GM19238 (cell line): ENCODE measurements around the gene BTD.

Experiments used
- DNase-seq: peaks from one replicate; pipeline ENCODE4 v3.0.0; 2011; ENCODE audit warnings: low spot score; ENCODE audit not compliant: insufficient read length

BTD gene, protein sequence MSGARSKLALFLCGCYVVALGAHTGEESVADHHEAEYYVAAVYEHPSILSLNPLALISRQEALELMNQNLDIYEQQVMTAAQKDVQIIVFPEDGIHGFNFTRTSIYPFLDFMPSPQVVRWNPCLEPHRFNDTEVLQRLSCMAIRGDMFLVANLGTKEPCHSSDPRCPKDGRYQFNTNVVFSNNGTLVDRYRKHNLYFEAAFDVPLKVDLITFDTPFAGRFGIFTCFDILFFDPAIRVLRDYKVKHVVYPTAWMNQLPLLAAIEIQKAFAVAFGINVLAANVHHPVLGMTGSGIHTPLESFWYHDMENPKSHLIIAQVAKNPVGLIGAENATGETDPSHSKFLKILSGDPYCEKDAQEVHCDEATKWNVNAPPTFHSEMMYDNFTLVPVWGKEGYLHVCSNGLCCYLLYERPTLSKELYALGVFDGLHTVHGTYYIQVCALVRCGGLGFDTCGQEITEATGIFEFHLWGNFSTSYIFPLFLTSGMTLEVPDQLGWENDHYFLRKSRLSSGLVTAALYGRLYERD

DNA sequence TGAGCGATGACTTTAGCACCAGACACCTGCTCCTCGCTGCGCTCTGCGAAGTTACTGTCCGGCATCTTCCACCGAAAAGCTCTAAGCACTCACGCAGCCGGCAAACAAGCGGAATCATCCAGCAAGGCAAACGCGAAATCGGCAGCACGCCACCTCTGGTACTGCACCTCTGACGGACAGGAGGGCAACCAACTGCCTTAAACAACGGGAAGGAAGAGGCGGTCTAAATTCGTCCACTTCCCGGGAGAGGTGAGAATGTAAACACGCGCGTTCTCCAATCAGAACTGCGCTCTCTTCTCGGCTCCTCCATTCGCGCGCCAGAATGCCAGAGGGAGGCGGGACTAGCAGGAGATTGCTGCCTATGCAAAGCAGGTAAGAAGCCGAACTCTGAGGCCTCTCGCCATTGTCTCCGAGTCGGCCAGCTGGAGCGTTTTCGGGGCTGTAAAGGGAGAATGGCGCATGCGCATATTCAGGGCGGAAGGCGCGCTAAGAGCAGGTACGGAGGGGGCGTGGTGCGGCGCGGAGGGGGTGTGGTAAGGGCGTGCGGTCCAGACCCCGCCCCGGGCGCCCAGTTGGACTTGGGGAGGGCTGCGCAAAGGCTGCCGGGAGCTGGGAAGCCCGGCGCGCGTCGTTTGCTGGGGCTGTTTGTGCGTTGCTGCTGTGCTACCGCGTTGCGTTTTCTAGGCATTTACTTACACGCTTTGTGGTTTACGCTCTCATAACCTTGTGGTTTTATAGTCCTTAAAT lies at the start of gene BTD, which contains the start of gene HACL1:
Gene BTD, plus strand, starts transcription at position 347 of the 747 bp plus-strand sequence. CDS start 33,695 bp downstream, outside the sequence.
Gene HACL1, minus strand, starts transcription at position 171 of the 747 bp plus-strand sequence. Its CDS starts 106 bp downstream, at position 65.
- peak; percentile 73 for DNase-seq

DNA sequence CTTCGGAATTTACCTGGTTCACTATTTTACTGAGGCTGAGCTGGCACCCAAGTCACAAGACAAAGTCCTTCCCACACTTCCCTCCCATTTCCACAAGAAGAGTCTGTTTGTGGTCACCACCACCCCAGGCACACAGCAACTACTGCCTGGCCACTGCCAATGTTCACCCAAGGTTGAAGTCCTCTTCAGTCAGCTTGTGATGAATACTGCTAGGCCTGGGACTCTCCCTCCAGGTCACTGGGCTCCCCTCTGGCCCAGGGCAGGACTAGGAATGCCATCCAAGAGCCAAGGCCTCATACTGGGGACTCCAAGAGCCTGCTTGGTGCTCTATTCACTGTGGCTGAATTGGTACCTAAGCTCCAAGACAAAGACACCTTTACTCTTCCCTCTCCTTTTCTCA lies 49.6 kb upstream of the BTD start:
- no peak for DNase-seq

DNA sequence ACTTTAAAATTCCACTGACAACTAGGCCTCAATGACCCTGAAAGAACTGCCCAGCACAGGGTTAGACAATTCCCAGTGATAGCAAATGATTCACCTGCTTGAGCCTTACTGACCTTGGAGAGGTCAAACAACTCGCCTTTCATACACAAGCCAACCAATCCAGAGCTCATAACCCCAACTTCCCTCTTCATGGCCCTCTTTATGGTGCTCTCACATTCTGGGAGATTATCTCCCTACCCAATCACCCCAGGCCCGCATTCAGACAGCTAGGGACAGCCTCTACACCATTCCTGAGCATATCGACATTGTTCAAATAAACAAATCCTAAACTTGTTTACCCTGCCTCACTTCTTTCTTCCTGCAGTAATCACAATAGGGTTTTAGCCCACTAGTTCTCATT lies 47.8 kb upstream of the BTD start:
- DNase-seq, result no peak

DNA sequence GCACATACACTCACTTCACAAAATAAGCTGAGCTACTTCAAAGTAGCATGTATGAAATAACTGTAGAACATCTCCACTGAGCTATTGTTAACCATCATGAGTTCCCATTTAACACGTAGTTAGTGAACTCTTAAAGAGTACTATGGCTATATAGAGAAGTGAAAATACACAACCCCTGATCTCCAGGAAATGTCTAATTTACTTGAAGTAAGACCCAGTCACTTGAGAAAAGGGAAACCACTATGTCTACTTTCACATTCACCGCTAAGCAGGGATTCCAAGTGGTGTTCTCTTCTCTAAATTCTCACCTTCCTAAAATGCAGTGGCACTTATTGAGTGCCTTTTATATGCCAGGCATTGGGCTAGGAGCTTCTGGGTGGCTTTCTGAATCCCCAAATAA lies 45.0 kb upstream of the BTD start:
- no peak for DNase-seq

DNA sequence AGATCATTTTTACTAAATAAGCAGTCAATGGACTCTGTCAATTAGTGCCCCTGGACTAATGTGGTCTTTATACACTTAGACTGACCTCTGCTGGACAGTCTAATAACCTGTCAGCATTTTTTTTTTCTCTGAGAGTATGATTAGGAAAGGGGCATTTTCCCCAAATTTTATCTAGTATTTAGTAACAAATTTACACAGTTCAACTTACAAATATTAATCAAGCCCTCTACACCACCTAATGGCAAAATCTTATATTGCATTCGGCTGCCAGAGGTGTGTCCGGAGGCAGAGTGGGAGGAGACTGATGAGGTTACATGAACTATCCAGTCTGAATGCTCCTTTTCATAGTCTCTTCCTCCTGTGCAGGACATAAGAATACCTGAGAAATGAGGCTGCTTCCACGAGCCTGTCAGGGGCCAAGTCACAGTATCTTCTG lies 44.0 kb upstream of the BTD start:
- DNase-seq, result peak; percentile 5

DNA sequence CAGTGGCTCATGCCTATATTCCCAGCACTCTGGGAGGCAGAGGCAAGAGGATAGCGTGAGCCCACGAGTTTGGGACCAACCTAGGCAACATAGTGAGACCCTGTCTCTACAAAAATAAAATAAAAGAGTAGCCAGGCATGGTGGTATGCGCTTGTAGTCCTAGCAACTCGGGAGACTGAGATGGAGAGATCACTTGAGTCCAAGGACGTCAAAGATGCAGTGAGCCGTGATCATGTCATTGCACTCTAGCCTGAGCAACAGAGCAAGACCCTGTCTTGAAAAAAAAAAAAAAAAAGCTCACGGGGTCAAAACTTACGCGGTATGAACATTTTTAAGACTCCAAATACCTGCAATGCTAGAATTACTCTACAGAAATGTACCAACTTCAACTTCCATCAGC lies 43.0 kb upstream of the BTD start:
- no peak for DNase-seq

DNA sequence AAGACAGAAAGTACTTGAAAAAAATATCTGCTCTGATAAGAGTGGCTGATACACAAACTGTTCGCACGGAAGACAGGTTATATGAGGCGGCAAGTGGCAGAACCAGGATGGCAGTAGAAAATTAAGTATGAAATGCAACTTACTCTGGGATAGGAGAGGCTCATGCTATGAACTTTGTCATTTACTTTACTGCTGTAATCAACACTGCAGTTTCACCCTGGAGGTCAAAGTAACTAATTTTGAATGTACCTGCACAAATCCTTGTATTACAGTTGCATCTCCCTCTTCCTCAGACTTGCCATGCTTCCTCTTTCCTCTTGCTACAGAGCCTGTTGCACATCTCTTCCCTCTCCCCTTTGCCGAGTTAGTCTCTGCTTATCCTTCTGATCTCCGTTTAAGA lies 39.0 kb upstream of the BTD start:
- no peak for DNase-seq

DNA sequence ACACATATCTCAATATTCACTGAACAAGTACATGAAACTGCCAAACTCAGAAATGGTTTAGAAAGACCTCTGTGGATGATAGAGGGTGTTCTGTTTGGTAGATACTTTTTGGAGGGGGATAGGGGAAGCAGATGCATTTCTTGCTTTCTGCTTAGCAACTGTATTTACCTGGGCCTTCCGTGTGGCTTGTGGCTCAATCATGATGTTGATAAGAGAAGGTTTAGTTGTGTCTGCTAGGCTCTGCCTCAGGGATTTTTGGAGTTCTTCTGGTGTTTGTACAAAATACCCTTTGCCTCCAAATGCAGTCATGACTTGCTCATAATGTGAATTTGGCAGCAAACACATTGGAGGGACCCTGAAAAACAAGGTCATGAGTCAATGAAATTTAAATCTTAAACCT lies 38.4 kb upstream of the BTD start:
- no peak for DNase-seq

DNA sequence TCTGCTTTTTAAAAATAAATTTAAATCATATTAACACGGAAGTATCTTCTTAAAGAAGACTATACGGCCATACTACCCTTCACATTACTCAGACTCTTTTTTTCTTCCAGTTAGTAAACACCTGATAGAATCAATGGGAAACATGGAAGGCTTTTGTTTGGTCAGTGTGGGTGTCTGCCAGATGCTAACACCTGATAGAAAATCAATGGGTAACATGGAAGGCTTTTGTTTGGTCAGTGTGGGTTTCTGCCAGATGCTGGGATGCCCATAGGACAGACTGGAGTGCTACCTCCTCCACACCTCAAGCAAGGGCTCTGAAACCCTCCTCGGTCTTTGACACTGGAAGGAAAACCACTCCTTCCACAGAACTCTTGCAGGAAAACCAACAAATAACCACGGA lies 29.4 kb upstream of the BTD start:
- no peak for DNase-seq

DNA sequence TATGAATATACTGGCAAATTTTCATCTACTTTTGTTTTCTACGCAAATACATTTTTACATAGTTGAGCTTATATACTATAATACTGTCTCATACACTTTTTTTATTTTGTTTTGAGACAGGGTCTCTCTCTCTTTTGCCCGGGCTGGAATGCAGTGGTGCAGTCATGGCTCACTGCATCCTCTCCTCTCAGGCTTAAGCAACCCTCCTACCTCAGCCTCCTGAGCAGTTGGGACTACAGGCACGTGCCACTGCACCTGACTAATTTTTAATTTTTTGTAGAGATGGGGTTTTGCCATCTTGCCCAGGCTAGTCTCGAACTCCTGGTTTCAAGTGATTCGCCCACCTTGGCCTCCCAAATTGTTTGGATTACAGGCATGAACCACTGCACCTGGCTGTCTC lies 26.1 kb upstream of the BTD start:
- no peak for DNase-seq

DNA sequence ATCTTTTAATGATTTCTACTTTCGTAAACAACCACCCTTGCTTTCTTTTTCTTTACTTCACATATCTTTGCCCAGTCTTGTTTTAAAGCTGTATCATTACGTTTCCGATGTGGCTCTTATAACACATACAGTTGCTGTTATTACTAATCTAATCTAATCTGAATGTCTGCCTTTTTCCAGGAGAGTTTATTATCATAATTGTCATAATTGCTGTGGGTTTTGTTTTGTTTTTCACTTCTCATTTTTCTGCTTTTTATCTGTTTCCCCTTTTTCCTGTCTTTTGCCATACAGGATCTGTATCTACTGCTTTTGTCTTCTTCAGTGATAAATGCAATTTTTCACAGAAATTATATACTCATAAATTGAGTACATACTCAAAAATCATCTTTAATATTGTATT lies 25.1 kb upstream of the BTD start:
- DNase-seq, result no peak

DNA sequence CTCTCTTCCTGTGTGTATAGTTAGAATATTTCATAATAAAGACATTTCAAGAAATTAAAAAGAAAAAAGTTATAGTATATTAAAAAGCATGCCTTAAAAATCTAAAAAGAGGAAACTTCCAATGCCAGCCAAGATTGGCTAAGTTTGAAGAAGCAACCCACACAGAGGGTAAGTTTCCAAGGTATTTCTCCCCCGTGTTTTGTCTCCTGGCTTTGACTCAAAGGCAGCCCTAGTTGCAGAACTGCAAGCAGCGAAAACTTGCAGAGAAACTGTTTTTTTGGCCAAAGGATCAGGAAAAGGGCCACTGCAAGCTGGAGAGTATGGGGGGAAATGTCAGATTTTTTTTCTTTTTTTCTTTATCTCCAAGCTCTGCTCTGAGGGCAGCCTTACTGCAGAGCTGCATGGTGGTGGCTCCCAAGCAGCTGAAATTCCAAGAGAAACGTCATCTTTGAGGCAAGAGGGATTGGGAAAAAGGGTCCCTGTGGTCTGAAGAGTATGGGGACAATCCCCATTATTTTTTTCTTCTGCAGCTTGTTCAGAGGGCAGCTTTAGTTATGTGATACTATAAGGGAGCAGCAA lies 23.2 kb upstream of the BTD start:
- no peak for DNase-seq

DNA sequence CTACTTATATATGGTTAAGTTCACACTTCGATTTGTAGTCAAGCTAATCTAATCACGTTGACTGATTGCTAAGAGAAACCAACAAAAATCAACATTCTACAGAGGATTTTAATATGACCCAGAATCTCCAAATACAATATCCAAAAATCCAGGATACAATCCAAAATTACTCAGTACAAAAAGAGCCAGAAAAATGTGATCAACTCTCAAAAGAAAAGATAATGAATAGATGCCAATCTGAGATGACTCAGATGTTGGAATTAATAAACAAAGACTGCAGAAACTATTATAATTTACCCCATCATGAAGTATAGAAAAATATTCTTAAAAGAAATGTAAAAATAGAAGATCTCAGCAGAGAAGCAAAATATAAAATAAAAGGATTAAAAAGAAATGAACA lies 22.5 kb upstream of the BTD start:
- DNase-seq, result no peak

DNA sequence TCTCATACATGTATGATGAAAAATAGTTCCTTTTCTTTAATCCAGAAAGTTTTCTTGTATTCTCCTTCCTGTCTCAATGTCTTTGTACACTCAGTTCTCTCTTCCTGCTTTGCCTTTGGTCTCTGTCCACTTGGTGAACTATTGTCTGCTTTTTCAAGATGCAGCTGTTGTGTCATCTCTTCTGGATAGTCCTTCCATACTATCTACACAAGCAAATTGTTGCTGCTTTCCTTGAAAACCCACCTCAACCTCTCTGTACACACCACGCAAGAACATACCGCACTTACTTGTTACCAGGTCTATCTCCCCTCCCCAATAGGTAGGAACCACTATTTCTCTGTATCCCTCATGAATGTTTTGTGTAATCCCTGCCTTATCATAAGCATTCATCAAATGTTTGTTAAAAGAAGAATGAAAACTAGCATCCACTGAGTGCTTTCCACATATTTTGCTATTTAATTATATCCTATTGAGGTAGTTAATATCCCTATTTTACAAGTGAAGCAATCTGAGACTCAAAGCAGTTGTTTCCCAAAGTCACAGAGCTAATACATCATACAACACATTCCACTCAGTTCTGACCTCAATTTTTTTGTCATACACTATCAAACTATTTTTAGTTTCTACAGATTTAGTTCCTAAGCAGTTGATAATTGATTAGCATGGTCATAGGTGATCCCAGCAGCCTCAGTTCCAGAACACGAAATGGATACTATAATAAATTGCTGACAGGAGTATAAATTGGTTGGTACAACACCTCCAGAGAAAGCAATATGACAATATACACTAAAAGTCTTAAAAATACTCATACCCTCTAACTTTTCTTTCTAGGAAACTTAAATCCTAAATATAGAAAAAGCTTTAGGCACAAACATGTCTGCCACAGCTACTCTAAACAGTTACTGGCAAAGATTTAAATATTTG lies 19.8 kb upstream of the BTD start:
- DNase-seq, result no peak

DNA sequence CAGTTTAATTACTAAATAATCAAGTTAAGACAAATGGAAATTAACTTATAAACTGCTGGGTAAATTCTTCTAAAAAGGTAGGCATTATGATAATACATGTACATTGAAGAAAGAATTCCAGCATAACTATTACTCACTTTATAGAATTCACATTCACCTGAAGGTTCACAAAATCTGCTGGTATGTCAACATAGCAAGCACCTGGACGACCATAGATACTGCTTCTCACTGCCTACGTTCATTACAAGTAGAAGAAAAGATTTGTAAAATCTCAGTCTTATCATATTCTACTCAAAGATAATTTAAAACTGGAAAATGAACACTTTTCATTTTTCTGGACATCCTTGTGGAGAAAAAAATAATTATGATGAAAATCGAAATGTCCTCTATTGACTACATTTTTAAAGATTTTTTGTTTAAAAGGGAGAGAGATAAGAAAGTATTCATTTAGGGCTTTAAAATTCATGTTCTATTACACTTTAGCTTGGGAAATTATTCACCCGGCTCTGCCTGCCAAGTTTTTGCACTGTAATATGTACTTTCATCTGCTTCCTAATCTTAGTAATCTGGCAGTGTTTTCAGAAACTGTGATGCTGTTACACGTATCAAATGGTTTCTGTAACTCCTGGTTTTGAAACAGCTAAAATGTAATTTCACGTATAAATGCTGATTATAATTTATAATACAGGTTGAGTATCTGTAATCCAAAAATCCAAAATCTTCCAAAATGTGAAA lies 16.3 kb upstream of the BTD start:
- DNase-seq, result no peak

DNA sequence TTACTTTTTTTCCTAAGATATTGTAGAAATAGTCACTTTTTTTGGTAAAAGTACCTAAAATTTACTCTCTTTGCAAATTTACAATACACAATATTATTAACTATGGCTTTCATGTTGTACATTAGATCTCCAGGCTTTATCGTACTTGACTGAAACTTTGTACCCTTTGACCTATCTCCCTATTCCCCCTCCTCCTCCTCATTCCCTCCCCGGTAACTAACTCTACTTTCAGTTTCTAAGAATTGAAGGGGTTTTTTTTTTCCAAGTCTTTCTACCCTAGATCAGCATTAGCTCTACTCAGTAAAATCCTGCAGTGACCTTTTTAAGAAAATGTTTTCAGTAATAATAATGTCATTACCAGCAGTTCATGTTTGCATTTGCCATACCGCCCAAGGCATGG lies 10.3 kb upstream of the BTD start:
- no peak for DNase-seq

DNA sequence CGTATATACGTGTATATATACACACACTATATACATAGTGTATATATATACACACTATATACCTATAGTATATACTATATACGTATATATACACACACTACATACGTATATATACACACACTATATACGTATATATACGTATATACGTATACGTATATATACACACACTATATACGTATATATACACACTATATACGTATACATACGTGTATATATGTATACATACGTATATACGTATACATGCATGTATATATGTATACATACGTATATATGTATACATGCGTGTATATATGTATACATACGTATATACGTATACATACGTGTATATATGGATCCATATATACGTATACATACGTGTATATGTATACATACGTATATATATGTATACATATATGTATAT lies 9.6 kb upstream of the BTD start:
- DNase-seq, result no peak

DNA sequence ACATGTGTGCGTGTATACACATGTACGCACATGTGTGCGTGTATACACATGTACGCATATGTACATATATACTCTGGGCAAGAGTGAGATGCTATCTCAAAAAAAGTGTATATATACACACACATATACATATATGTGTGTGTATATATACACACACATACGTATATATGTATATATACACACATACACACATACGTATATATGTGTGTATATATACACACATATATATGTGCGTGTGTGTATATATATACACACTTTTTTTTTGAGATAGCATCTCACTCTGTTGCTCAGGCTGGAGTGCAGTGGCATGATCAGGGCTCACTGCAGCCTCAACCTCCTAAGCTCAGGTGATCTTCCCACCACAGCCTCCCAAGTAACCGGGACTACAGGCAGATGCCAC lies 8.6 kb upstream of the BTD start:
- no peak for DNase-seq

DNA sequence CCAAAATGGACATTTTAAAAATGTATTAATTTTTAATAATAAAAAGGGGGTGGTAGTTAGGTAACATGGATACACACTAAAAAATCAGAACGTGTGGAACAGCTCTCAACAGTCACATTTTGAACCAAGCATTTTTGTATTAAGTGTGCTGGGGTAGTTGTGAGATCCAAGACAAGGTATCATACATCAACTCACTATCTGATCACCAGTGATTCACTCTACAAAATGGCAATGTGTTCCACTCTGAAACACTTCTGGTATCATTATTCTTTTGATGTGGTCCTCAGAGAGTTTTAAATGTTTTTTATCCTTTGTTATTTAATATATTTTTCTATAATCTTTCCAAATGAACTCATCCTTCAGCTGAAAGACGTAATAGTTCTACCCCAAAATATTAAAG lies 5.6 kb upstream of the BTD start:
- DNase-seq, result no peak

DNA sequence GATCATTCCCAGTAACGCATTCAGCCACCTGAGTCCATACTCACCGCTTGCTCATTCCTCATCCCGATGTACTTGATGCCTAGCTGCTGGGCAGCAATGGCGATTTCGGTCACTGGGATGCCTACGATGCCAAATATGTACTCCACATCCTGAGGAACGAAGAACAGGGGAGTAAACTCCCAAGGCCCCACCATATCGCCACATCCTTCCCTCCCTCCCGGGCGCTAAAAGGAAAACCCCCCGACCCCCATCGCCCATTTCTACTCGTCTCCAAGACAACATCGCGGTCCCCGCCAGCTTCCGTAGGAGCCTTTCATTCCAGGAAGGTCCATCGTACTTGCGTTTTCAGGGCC lies 523 bp upstream of the BTD start:
- DNase-seq, result no peak

DNA sequence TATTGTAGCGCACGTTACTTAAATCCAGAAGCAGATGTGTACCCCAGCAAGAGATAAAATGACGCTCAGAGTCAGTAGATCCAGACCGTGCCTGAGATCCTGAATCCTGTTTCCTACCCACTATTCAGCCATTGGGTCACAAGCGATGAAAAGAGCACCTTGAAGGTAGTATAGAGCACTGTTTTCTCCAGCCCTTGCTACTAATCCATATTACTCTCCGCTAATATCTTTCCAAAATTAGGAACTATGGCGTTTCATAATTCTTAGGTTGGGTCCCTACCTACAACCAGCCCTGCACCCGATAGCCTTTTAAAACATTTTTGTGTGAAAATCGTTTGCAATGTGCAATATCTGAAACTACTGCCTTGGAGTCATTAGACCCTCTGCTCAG lies 596 bp downstream of the BTD start:
- DNase-seq, result no peak
